HUES48 (cell line): ENCODE results near the gene TPGS1.

Source experiments
- H3K27ac ChIP-seq: one replicate; pipeline ENCODE4 v1.7.0; 2013; ENCODE audit warnings: low read depth, low read length, inconsistent platforms
- H3K27me3 ChIP-seq: 2 replicates; pipeline ENCODE4 v1.6.1; 2013; ENCODE audit warnings: mild to moderate bottlenecking, low read length; ENCODE audit not compliant: control insufficient read depth, insufficient read depth
- H3K36me3 ChIP-seq: 2 replicates; pipeline ENCODE4 v1.6.1; 2013; ENCODE audit warnings: low read length; ENCODE audit not compliant: control insufficient read depth, insufficient read depth
- H3K4me1 ChIP-seq: 2 replicates; pipeline ENCODE4 v1.6.1; 2013; ENCODE audit warnings: mild to moderate bottlenecking, low read length; ENCODE audit not compliant: control insufficient read depth, insufficient read depth
- H3K4me3 ChIP-seq: 2 replicates; pipeline ENCODE4 v1.5.1; 2013; ENCODE audit warnings: mild to moderate bottlenecking, low read depth, low read length
- H3K9ac ChIP-seq: 2 replicates; pipeline ENCODE4 v1.6.1; 2013; ENCODE audit warnings: mild to moderate bottlenecking, low read depth, low read length, moderate library complexity
- H3K9me3 ChIP-seq: 2 replicates; pipeline ENCODE4 v1.6.1; 2013; ENCODE audit warnings: low read length; ENCODE audit not compliant: control insufficient read depth, insufficient read depth

TPGS1 gene

GRCh38 chr19:491146-491741 is 16.1 kb upstream of the TPGS1 start:
- Histone ChIP-seq H3K27me3 (no peaks in the 10 kb centered on the region), H3K9me3 (no peaks in the 10 kb centered on the region), H3K4me1 (no peaks in the 10 kb centered on the region), H3K9ac (no peak overlapping the region), H3K4me3 (no peak overlapping the region), H3K27ac (no peak overlapping the region), H3K36me3 (no peaks in the 10 kb centered on the region)

- Histone ChIP-seq H3K4me1 (no peaks in the 10 kb centered on the region), H3K9me3 (no peaks in the 10 kb centered on the region), H3K27me3 (no peaks in the 10 kb centered on the region), H3K9ac (no peak overlapping the region), H3K4me3 (no peak overlapping the region), H3K36me3 (no peaks in the 10 kb centered on the region), H3K27ac (no peak overlapping the region)
These were observed 15.2 kb upstream of the TPGS1 start for GRCh38 chr19:492091-492531.

- Histone ChIP-seq H3K9ac (no peak overlapping the region), H3K27ac (no peak overlapping the region), H3K9me3 (no peaks in the 10 kb centered on the region), H3K4me1 (no peaks in the 10 kb centered on the region), H3K4me3 (no peak overlapping the region), H3K36me3 (no peaks in the 10 kb centered on the region), H3K27me3 (peaks cover 10% of the 10 kb centered on the region)
These were observed 13.7 kb upstream of the TPGS1 start for GRCh38 chr19:493391-494170.

- no peaks in the 10 kb centered on the region for H3K9me3 ChIP-seq
- H3K27me3 ChIP-seq: peaks cover 19% of the 10 kb centered on the region
- no peak overlapping the region for H3K9ac ChIP-seq
- no peaks in the 10 kb centered on the region for H3K4me1 ChIP-seq
- H3K36me3 ChIP-seq: no peaks in the 10 kb centered on the region
- H3K27ac ChIP-seq: no peak overlapping the region
- H3K4me3 ChIP-seq: no peak overlapping the region
These were observed 12.9 kb upstream of the TPGS1 start for GRCh38 chr19:494171-495080.

- Histone ChIP-seq H3K9ac (no peak overlapping the region), H3K4me3 (no peak overlapping the region), H3K27ac (no peak overlapping the region), H3K9me3 (no peaks in the 10 kb centered on the region), H3K36me3 (no peaks in the 10 kb centered on the region), H3K4me1 (no peaks in the 10 kb centered on the region), H3K27me3 (peaks cover 24% of the 10 kb centered on the region)
These were observed 12.3 kb upstream of the TPGS1 start for GRCh38 chr19:495081-495401.

- no peaks in the 10 kb centered on the region for H3K36me3 ChIP-seq
- H3K9me3 ChIP-seq: no peaks in the 10 kb centered on the region
- H3K4me3 ChIP-seq: peak overlapping the region; percentile 43; the same call in 1 of the 2 replicates
- H3K27me3 ChIP-seq: peaks cover 26% of the 10 kb centered on the region
- peak overlapping the region; percentile 17 for H3K27ac ChIP-seq
- H3K9ac ChIP-seq: no peak overlapping the region
- no peaks in the 10 kb centered on the region for H3K4me1 ChIP-seq
These were observed 11.7 kb upstream of the TPGS1 start for GRCh38 chr19:495402-496111.

GRCh38 chr19:496112-496665 is 11.1 kb upstream of the TPGS1 start, which contains the start of gene MADCAM1:
MADCAM1 (plus strand) TSS chr19:496486; CDS start chr19:496500, 14 bp downstream.
- Histone ChIP-seq H3K27me3 (peaks cover 26% of the 10 kb centered on the region), H3K27ac (peak within 1 kb of the TSS; percentile 17), H3K4me1 (no peaks in the 10 kb centered on the region), H3K4me3 (peak within 1 kb of the TSS; percentile 66), H3K9me3 (no peaks in the 10 kb centered on the region), H3K9ac (no peak within 1 kb of the TSS), H3K36me3 (no peaks in the 10 kb centered on the region)

GRCh38 chr19:496986-497385 is 10.3 kb upstream of the TPGS1 start:
- H3K27ac ChIP-seq: no peak overlapping the region
- H3K36me3 ChIP-seq: no peaks in the 10 kb centered on the region
- H3K27me3 ChIP-seq: peaks cover 26% of the 10 kb centered on the region
- no peak overlapping the region for H3K9ac ChIP-seq
- H3K4me1 ChIP-seq: no peaks in the 10 kb centered on the region
- H3K9me3 ChIP-seq: no peaks in the 10 kb centered on the region
- H3K4me3 ChIP-seq: peak overlapping the region; percentile 26; the same call in 1 of the 2 replicates

- H3K27me3 ChIP-seq: peaks cover 26% of the 10 kb centered on the region
- no peaks in the 10 kb centered on the region for H3K36me3 ChIP-seq
- peak overlapping the region; percentile 66 for H3K4me3 ChIP-seq
- no peaks in the 10 kb centered on the region for H3K4me1 ChIP-seq
- no peak overlapping the region for H3K27ac ChIP-seq
- H3K9ac ChIP-seq: no peak overlapping the region
- H3K9me3 ChIP-seq: no peaks in the 10 kb centered on the region
These were observed 9.8 kb upstream of the TPGS1 start for GRCh38 chr19:497491-497868.

- Histone ChIP-seq H3K9ac (no peak overlapping the region), H3K4me3 (peak overlapping the region; percentile 66), H3K27ac (no peak overlapping the region), H3K4me1 (no peaks in the 10 kb centered on the region), H3K36me3 (no peaks in the 10 kb centered on the region), H3K9me3 (no peaks in the 10 kb centered on the region), H3K27me3 (peaks cover 26% of the 10 kb centered on the region)
These were observed 9.3 kb upstream of the TPGS1 start for GRCh38 chr19:497869-498510.
